Fibroblast of mammary gland (primary cell): ENCODE results near the gene PUM2.

Source experiments
- DNase-seq: peaks from one replicate; pipeline ENCODE4 v3.0.0-alpha.2; 2010; ENCODE audit warnings: low read depth
- H3K4me3 ChIP-seq: 2 replicates; pipeline ENCODE4 v1.5.1; 2011; ENCODE audit warnings: low read depth, mild to moderate bottlenecking, low read length, moderate library complexity; ENCODE audit not compliant: control insufficient read depth
- TF ChIP-seq, protein P1 (sequence below): conservative IDR thresholded peaks from 2 replicates; pipeline ENCODE4 v1.5.1; 2011; ENCODE audit warnings: low read depth, low read length, inconsistent platforms; ENCODE audit not compliant: control insufficient read depth, insufficient read depth

PUM2 gene

DNA sequence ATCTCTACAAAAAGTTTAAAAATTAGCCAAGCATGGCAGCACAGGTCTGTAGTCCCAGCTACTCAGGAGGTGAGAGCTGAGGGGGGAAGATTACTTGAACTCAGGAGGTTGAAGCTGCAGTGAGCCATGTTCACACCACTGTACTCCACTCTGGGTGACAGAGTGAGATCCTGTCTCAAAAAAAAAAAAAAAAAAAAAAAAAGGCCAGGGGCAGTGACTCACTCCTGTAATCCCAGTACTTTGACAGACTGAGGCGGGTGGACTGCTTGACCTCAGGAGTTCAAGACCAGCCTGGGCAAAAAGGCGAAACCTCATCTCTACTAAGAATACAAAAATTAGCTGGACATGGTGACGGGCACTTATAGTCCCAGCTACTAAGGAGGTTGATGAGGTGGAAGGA, 37.0 kb downstream of the PUM2 start:
- TF ChIP-seq, protein P1, sequence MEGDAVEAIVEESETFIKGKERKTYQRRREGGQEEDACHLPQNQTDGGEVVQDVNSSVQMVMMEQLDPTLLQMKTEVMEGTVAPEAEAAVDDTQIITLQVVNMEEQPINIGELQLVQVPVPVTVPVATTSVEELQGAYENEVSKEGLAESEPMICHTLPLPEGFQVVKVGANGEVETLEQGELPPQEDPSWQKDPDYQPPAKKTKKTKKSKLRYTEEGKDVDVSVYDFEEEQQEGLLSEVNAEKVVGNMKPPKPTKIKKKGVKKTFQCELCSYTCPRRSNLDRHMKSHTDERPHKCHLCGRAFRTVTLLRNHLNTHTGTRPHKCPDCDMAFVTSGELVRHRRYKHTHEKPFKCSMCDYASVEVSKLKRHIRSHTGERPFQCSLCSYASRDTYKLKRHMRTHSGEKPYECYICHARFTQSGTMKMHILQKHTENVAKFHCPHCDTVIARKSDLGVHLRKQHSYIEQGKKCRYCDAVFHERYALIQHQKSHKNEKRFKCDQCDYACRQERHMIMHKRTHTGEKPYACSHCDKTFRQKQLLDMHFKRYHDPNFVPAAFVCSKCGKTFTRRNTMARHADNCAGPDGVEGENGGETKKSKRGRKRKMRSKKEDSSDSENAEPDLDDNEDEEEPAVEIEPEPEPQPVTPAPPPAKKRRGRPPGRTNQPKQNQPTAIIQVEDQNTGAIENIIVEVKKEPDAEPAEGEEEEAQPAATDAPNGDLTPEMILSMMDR: no peak
- H3K4me3 ChIP-seq: no peak overlapping the region
- peak; percentile 45 for DNase-seq

DNA sequence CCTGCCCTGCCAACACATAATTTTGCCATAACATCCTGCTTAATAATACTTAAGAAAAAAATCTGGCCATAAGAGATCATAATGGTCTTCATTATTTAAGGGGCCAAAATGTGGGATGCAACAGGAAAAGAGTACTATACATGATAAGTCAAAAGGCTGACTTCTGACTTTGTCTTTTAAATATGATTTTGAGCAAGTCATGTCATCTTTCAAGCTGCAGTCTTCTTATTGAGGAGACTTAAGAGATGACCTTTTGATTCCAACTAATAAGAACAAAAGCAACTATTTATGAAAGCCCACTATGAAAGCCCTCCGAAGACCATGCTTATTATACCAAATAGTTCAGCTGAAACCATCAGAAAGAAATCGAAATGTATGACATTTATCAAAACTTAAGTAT, 41.6 kb downstream of the PUM2 start:
- H3K4me3 ChIP-seq: no peak overlapping the region
- TF ChIP-seq, protein P1: no peak
- no peak for DNase-seq

DNA sequence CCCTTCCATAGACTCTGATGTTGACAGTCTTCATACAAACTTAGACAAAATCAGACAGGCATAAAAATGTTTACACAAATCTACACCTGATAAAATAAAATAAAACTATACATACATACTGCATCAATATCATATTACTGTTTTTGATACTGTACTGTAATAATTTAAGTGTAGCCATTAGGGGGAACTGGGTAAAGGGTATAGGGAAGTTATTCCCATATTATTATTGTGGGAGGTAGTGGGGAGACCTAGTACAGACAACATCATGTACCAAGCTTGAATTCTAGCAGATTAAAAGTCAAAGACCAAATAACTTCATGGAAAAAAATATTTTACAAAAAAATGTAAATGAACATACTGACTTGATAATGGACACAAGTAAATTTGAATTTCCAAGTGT, 43.3 kb downstream of the PUM2 start:
- no peak overlapping the region for H3K4me3 ChIP-seq
- DNase-seq: no peak
- TF ChIP-seq, protein P1: no peak

DNA sequence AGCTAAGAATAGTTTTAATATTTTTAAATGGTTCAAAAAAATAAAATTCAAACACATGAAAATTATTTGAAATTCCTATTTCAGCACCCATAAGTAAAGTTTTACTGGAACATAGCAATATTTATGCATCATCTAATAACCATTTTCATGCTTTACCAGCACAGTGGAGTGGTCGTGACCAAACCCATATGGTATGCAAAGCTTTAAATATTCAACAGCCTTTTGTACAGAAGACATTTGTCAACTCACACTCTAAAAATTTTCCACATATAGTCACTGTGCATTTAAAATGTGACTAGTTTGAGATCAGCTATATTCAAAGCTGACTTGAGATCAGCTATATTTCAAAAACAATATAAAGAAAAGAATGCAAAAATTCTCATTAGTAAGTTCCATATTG, 46.2 kb downstream of the PUM2 start:
- TF ChIP-seq, protein P1: no peak
- H3K4me3 ChIP-seq: no peak overlapping the region
- DNase-seq: peak; percentile 42

DNA sequence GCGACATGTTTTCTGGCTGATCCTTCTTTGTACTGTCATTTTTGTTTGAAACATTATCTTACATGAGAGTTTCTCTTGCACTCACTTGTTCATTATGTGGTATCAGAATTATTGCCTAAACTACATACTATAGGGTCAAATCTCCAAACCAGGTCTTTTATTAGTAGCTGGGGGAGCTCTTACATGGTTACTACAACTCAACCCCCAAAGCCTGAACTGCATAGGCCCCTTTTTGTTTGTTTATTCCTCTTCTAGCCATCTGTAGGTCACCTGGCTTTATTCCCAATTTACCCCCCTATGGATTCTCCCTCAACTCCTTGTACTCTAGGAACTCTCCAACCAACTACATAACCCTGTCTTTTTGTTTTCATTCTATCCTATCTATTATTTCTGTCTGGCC, 46.7 kb downstream of the PUM2 start:
- TF ChIP-seq, protein P1: no peak
- DNase-seq: no peak
- no peak overlapping the region for H3K4me3 ChIP-seq

DNA sequence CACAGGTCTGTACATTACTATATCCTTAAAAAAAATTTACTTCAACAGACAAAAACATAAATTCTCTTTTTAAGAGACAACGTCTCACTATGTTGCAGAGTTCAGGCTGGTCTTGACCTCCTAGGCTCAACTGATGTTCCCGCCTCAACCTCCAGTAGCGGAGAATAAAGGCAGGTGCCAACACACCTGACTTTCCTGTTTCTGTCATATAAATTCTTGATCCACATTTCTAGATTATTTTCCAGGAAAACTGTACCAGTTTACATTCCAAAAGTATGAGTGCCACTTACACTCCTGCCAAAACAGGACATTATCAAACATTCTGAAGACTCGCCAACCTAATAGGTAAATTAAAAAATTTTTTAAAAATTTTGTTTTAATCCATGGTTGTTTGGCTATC, 48.6 kb downstream of the PUM2 start:
- DNase-seq: no peak
- no peak overlapping the region for H3K4me3 ChIP-seq
- TF ChIP-seq, protein P1: no peak

DNA sequence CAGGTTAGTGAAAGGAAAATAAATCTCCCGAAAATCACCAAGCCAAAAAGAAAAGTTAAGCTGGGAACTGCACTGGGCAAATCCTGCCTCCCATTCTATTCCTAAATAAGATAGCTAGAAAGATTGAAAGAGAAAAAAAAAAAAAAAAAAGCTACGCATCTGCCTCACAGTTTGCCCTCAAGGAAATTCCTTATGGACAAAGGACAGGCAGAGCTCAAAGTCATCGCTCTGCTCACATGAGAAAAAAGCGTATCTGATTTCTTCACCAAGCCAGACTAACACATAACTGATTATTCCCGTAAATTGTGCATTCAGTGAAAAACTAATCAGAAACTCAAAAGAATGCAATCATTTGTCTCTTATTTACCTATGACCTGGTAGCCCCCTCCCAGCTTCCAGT, 50.0 kb downstream of the PUM2 start:
- TF ChIP-seq, protein P1: no peak
- H3K4me3 ChIP-seq: no peak overlapping the region
- DNase-seq: no peak
